Mesenteric fat pad (tissue), 1 donor: ENCODE data around the gene WFIKKN1. TPM values are rescaled to one million over a fixed set of nuclear protein-coding genes. Genes with fewer than 3 reads are reported as not detected.

Source experiments
- DNase-seq: peaks from one replicate; pipeline ENCODE4 v3.0.0-alpha.2; 2020; ENCODE audit warnings: low spot score
- total RNA-seq: library from RNA; stranded (reverse); fragmentation: NEBNext Ultra II Directional; extraction: Animal tissue kit (Norgen Biotek cat#: 25700); gene quantifications from one replicate; pipeline ENCODE4 v1.2.1, GENCODE V29; 2021
- donor health status: DM: yes; HTN: yes; CAD: no.

The WFIKKN1 gene
- total RNA-seq, 1 donor from 2014 or later: 0.55 TPM

DNA sequence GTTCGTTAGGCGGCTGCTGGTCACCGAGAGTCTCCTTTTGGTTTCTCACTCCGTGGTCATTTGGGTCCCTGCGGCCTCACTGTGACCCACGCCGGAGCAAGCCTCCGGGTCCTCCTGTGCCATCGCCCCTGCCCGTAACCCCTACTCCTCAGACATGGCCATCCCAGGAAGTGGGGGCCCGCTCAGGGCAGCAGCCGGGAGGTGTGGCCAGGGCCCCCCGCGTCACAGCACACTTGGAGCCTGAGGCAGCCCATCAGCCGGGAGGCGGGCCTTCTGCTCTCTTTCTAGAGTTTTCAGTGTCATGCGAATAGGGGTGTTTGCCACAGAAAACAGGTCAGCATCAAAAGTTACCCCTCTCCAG is 7.9 kb upstream of the WFIKKN1 start:
- DNase-seq: no peak

DNA sequence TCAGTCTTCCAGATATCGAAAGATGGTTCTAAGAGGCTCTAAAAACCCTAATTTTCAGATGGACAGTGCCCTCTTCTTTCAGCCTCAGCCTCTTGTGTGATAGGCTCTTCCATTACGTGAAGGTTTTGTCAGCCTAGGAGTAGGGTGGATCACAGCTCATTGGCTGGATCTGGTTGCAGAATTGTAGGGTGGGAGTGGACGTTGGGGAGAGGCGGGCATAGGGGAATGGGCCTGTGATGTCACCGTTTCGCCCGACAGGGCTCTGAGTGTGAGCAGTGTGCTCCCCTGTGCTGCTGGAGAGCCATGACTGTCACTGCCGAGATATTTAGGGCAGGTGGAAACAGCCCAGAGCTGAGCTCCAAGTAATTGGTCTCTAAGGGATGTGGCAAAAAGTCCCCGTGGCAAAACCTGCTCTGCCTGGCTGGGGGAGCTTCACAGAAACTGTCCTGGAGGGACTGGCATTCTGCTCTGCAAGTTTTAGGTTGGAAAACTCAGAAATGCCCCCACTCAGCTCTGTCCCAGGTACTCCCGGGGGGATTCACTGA is 6.2 kb upstream of the WFIKKN1 start:
- DNase-seq: no peak

DNA sequence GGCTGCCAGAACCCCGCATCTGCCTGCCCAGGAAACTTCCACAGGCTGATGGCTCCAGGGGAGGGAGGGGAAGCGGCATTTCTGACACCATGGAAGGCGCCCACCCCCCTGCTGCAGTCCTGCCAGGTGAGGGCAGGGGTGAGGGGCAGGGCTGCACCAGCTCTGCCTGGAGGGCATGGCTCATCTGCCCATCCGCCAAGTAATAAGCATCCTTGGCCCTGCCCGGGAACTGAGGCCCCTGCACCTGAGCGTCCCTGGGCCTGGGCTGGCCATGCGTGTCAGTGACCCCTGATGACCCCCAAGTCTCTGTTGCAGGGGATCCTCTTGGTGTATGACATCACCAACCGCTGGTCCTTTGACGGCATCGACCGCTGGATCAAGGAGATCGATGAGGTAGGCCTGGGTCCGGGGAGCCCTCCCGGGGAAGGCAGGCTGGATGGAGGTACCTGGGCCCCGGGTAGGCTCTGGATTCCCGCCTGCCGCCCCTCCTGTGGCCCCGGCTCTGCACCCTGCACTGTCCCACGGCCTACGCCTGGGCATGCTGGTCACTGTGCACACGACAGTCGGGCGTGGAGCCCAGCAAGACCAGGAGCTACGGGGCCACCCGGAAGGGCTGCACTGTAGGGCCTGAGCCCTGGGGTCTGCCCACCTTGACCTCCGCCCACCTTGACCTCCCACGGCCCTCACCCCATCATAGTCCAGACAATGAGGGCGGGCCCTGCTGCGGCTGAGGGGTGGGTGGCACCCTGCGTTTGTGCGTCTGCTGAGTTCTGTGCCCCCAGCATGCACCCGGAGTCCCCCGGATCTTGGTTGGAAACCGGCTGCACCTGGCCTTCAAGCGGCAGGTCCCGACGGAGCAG is 5.4 kb upstream of the WFIKKN1 start:
- no peak for DNase-seq

DNA sequence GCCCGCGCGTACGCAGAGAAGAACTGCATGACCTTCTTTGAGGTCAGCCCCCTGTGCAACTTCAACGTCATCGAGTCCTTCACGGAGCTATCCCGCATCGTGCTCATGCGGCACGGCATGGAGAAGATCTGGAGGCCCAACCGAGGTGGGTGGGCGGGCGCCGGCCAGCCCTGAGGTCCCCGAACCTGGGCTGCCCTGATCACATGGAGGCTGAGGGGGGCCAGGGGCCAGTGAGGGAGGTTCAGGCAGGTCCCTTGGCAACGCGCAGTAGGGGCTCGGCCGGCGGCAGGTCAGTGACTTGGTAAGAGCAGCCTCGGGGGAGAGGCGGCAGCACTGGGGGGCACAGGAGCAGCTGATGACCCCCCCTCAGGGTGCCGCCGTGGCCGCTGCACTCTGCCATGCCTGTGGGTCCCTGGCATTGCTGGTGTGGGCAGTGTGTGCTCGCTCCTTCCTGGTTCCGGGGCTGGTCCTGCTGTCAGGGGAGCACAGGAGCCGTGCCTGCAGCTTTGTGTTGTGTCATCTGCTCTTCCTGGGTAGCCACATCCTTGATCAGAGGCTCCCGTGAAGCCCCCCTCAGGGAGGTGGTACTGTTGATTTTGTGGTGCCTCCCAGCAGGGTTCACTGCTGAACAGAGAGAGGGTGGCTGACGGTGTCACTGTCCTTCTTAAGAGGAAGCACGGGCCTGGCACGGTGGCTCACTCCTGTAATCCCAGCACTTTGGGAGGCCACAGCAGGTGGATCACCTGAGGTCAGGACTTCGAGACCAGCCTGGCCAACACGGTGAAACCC is 4.6 kb upstream of the WFIKKN1 start:
- no peak for DNase-seq

DNA sequence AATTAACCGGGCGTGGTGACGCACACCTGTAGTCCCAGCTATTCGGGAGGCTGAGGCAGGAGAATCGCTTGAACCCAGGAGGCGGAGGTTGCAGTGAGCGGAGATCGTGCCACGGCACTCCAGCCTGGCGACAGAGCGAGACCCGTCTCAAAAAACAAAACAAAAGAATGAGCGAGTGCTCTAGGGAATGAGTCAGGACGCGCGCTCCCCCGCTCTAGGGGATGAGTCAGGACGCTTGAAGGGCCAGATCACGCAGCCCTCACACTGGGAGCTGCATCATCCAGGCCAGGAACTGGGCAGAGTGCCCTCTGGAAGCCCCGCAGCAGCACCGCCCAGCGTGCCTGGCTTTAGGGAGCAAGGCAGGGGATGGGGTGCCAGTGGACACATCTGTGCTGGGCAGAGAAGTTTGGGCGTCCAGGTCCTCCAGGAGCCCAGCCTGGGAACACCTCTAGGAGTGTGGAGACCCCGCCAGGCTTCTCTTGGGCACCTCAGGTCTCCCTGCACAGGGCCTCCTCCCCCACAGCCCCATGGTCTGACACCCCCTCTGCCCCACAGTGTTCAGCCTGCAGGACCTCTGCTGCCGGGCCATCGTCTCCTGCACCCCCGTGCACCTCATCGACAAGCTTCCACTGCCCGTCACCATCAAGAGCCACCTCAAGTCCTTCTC is 3.9 kb upstream of the WFIKKN1 start:
- DNase-seq: no peak

DNA sequence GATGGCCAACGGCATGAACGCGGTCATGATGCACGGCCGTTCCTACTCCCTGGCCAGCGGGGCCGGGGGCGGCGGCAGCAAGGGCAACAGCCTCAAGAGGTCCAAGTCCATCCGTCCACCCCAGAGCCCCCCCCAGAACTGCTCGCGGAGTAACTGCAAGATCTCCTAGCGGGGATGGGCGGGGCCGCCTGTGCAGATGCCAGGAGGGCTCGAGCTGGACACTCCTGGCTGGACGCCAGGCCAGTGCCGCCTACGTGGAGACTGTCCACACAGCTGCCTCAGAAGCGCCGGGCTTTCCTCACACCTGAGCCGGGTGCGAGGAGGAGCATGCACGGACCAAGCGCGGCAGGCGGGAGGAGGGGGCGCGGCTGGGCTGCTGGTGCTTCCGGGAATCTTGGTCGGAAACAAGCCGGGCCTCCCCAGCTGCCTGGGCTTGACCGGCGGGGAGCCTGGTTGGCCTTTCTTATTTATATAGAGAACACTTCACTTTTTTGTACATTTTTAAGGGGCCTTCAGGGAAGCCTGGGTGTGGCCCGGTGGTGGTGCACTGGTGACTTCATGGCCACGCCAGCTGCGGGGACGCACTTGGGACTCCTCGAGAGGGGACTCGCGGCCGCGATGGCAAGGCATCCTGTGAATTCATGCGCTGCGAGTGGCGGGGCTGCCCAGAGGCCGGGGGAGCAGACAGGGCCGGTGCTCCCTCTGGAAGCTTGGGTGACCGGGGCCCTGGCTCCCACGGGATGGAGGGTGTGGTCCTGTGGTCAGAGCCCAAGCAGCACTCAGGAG is 3.1 kb upstream of the WFIKKN1 start:
- no peak for DNase-seq

DNA sequence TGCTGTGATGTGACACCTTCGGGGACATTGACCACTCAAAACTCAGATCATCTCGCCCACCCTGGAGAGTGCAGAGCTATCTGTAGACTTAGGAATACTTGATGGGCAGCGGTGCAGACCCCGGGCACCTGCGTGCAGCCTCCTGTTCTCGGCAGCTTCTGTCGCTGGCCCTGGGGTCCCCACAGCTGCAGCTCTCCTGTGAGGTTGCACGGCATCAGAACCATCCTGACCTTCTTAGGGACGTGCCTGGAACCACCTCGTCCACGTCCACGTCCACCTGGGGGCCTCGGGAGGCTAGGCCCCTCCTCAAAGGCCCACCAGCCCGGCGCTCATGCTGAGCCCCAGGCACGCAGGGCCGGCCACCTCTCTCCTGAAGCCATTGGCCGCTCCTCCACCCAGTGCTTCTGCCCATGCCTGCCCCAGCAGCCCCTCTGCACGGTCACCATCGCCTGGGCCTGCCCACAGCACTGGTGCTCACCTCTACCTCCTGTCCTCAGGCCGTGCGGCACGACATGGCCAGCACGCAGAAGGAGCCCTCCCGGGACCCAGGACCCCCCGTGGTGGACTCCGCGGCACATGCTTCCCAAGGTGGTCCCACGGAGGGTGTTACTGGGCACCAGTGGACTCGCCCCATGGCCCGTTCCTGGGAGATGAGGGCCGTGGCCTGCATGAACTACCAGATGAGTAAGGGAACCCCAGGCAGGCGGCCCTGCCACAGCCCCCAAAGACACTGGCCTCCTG is 2.3 kb upstream of the WFIKKN1 start:
- DNase-seq: no peak

DNA sequence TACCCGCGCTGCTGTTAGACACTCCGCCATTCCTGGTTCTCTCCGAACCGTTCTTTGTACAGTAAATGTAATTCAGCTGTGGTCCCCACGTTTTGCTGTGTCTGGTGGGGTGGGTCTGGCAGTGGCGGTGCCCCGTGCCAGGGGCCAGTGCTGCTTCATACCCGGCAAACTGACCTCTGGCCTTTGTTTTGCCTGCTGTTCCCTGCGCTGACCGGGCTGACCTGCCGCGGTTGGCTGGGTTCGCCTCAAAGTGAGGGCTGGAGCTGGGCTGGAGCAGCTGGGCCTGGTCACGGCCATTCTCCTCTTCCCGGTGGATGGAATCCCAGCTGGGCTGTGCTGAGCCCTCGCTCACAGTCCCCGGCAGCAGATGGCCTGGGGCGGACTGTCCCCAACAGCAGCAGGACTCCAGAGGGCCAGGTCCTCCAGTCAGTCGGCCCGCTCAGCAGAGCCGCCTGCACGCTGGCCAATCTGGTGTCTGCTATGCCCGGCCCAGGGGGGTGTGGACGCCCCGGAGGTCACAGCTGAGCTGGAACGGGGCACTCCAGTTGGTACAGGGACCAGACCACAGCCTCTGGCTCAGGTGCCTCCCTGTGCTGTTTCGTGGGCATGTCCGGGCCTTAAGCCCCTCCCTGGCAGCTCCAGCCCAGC is 1.5 kb upstream of the WFIKKN1 start:
- no peak for DNase-seq

DNA sequence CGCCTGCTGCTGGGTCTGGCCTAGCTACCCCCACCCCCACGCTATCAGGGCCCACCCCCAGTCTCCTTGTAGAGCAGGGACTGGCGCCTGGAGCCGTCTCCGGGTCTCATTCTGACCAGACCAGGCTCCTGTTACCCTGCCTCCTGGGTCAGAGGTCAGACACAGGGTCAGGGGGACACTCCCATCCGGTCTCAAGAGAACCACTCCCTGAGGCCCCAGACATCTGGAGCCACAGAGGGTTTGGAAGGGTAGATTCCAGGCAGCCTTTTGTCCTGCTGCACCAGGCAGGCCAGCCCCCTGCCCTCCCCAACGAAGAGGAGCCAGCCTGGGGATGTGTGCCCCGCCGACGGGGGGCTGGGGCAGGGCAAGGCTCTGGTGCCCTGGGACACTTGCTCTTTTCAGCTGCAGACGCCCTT is 944 bp upstream of the WFIKKN1 start:
- DNase-seq: no peak

DNA sequence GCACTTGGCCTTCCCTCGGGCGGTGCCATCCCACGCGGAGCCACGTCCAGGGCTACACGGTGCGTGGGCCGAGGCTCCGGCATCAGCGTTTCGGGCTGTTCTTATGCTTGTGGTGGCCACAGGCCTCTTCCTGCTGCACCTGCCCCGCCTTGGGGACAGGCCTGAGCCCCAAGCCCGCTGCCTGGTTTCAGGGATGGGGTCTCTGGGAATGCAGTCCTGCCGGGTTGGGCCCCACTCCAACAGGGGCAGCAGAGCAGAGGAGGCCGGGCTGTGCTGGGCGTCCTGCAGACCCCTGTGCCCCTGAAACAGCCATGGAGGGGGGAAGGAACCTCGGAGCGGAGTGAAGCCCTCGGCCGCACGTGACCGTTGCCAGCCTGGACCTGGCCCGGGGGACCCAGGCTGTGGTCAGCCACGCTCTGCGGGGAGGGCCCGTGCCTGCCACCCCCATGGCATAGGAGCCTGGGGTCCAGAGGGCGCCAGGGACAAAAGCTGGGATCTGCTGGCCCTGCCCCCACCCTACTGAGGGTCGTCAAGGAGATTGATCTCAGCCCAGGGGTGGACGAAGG is 453 bp upstream of the WFIKKN1 start:
- DNase-seq: no peak

DNA sequence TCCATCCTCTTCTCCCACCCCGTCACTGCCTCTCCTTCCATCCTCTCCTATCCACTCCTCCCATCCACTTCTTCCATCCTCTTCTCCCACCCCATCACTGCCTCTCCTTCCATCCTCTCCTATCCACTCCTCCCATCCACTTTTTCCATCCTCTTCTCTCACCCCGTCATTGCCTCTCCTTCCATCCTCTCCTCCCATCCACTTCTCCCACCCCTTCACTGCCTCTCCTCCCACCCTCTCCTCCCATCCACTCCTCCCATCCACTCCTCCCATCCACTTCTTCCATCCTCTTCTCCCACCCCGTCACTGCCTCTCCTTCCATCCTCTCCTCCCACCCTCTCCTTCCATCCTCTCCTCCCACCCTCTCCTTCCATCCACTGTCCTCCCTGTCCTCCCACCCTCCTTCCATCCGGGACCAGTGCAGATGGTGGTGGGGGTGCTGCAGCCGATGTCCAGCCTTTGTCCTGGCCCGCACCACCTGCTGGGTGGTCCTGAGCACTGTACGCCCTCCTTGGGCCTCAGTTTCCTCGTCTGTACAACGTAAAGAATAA is 1.1 kb downstream of the WFIKKN1 start:
- DNase-seq: no peak

DNA sequence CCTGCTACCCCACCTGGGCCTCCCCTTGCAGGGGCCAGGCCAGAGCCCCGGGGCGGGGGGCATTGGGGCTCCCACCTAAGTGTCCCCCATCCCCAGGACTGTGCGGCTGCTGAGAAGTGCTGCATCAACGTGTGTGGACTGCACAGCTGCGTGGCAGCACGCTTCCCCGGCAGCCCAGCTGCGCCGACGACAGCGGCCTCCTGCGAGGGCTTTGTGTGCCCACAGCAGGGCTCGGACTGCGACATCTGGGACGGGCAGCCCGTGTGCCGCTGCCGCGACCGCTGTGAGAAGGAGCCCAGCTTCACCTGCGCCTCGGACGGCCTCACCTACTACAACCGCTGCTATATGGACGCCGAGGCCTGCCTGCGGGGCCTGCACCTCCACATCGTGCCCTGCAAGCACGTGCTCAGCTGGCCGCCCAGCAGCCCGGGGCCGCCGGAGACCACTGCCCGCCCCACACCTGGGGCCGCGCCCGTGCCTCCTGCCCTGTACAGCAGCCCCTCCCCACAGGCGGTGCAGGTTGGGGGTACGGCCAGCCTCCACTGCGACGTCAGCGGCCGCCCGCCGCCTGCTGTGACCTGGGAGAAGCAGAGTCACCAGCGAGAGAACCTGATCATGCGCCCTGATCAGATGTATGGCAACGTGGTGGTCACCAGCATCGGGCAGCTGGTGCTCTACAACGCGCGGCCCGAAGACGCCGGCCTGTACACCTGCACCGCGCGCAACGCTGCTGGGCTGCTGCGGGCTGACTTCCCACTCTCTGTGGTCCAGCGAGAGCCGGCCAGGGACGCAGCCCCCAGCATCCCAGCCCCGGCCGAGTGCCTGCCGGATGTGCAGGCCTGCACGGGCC is 1.9 kb downstream of the WFIKKN1 start:
- DNase-seq: no peak

DNA sequence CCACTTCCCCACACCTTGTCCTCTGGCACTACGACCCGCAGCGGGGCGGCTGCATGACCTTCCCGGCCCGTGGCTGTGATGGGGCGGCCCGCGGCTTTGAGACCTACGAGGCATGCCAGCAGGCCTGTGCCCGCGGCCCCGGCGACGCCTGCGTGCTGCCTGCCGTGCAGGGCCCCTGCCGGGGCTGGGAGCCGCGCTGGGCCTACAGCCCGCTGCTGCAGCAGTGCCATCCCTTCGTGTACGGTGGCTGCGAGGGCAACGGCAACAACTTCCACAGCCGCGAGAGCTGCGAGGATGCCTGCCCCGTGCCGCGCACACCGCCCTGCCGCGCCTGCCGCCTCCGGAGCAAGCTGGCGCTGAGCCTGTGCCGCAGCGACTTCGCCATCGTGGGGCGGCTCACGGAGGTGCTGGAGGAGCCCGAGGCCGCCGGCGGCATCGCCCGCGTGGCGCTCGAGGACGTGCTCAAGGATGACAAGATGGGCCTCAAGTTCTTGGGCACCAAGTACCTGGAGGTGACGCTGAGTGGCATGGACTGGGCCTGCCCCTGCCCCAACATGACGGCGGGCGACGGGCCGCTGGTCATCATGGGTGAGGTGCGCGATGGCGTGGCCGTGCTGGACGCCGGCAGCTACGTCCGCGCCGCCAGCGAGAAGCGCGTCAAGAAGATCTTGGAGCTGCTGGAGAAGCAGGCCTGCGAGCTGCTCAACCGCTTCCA is 2.7 kb downstream of the WFIKKN1 start:
- DNase-seq: no peak

DNA sequence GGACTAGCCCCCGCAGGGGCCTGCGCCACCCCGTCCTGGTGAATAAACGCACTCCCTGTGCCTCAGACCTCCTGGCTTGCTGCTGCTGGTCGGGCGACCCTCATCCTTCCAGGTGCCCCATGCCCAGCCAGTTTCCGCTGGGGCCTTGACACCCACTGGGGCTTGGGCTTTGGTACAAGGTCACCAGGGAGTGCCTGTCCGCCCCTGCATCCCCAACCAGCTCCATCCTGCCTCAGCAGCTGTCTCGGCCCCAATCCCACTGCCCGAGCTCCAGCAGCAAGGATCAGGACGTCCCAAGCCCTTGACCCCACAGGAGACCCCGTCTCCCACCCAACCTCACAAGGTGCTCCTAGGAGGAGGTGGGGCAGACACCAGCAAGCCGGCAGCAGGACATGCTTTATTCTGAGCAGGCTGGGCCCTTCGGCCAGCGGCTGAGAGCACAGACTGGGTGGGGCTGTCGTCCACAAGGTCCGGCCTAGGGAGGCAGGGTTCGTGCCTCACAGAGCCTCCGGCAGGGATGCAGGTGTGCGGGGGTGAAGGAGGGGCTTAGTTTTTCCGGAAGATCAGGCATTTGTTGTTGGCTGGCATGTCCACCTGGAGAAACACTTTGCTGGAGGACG is 3.4 kb downstream of the WFIKKN1 start:
- no peak for DNase-seq

DNA sequence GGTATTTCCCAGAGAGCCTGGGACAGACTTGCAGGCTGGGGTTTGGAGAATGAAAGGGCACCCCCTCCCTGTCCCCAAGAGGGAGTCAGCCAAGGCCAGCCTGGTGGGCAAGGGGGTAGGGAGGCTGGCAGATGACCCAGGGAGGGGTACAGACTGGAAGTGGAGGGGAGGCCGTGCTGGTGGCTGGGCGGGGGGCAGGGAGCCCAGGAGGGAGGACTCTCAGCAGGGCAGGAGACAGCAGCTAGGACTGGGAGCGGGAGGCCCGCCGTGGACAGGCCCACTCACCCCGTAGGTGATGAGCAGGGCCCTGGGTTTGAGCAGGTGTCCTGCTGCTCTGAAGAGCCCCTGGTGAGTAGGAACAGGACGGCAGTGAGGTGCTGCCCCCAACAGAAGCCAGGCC is 4.2 kb downstream of the WFIKKN1 start:
- no peak for DNase-seq

DNA sequence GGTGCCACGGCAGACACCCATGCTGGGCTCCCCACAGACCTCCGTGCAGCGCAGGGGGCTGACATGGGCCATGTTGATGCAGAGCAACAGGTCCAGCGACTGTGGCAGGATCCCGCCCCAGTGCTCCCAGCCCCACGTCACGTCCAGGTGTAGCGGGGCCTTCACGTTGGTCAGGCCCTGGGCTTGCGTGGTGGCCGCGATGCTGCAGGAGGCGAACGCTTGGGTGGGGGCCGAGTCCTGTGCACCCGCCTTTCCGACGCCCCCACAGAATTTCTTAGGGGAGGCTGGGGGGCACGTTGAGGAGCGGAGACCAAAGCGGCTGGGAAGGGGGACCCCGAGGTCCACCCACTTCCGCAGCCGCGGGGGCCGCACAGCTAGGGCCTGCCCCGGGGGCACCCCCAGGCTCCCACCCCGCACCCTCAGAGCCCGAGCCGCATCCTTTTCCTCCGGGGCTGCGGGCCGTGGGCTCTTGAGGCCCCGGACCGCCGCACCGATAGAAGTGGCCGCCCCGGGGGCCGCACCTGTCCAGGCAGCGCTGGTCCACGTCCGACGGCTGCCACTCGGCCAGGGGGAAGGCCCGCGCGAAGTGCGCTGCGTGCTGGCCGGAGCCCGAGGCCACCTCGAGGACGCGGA is 4.9 kb downstream of the WFIKKN1 start:
- DNase-seq: no peak
